LNCAP (cell line): ENCODE data around the gene YPEL3.

Experiments
- CTCF ChIP-seq: fragments of 450-650 bp; IDR thresholded peaks from 2 replicates; pipeline ENCODE4 v1.5.1; 2017; ENCODE audit warnings: mild to moderate bottlenecking

YPEL3 gene

GRCh38 chr16:30049871-30050270 lies 46.1 kb downstream of the YPEL3 start:
- TF ChIP-seq CTCF, result no peak

- no peak for TF ChIP-seq CTCF
These were observed 49.4 kb downstream of the YPEL3 start for GRCh38 chr16:30046588-30046987.

GRCh38 chr16:30046178-30046577 lies 49.8 kb downstream of the YPEL3 start:
- TF ChIP-seq CTCF, result no peak
